Epithelial cell of esophagus (primary cell): Measurements from ENCODE around the gene MAML3.

Experiments
- DNase-seq: peaks from one replicate; pipeline ENCODE4 v3.0.0; 2010; ENCODE audit warnings: low read depth
- H3K4me3 ChIP-seq: 2 replicates; pipeline ENCODE4 v1.5.1; 2011; ENCODE audit warnings: mild to moderate bottlenecking, low read length, control low read depth
- CTCF ChIP-seq: IDR thresholded peaks from 2 replicates; pipeline ENCODE4 v1.5.1; 2011; ENCODE audit warnings: low read depth, mild to moderate bottlenecking, low read length, control low read depth, inconsistent platforms; ENCODE audit not compliant: insufficient read depth; ENCODE audit errors: missing control alignments

Gene MAML3

GRCh38 chr4:140094438-140095420 is 59.3 kb downstream of the MAML3 start:
- H3K4me3 ChIP-seq, result no peak overlapping the region
- no peak for TF ChIP-seq CTCF
- peak; percentile 20 for DNase-seq

GRCh38 chr4:140092094-140092851 is 61.7 kb downstream of the MAML3 start:
- H3K4me3 ChIP-seq, result peak overlapping the region; percentile 25
- no peak for TF ChIP-seq CTCF
- DNase-seq, result peak; percentile 26

- peak; percentile 52 for DNase-seq
- no peak overlapping the region for H3K4me3 ChIP-seq
- no peak for TF ChIP-seq CTCF
Observed at GRCh38 chr4:140091305-140091704, 62.7 kb downstream of the MAML3 start.

GRCh38 chr4:140090215-140090731 is 63.7 kb downstream of the MAML3 start:
- H3K4me3 ChIP-seq, result no peak overlapping the region
- no peak for TF ChIP-seq CTCF
- DNase-seq, result peak; percentile 44

- no peak for TF ChIP-seq CTCF
- H3K4me3 ChIP-seq, result no peak overlapping the region
- DNase-seq, result no peak
Observed at GRCh38 chr4:140089216-140089615, 64.8 kb downstream of the MAML3 start.

GRCh38 chr4:140088323-140088967 is 65.5 kb downstream of the MAML3 start:
- H3K4me3 ChIP-seq, result no peak overlapping the region
- no peak for TF ChIP-seq CTCF
- no peak for DNase-seq
